H1 (cell line): ENCODE data around the gene LRRC8D. TPM values are rescaled to one million over a fixed set of nuclear protein-coding genes. Genes with fewer than 3 reads are reported as not detected.

Source experiments
- CTCF ChIA-PET: fragments of 300-600 bp; sonication (Branson Sonifier 250); formaldehyde crosslinking; loops from one replicate; lab custom pipeline; 2021; ENCODE audit not compliant: partially characterized antibody; lab: Charles Lee
- POLR2A ChIA-PET: fragments of 300-600 bp; sonication (Branson Sonifier 250); formaldehyde crosslinking; loops from one replicate; lab custom pipeline; 2021; ENCODE audit warnings: inconsistent platforms; ENCODE audit not compliant: partially characterized antibody; lab: Charles Lee
- DNase-seq, 2 experiments: peaks; one replicate each; pipeline versions ENCODE4 v3.0.0 to v3.0.0-alpha.2; 2010 to 2022; ENCODE audit warnings: low spot score in 2 of 2, low read depth in 1 of 2, mixed read lengths in 1 of 2
- FAIRE-seq: peaks from 2 replicates; lab custom pipeline; 2011; peaks lifted over from hg19 to GRCh38; lab: Jason Lieb, UNC
- H2AFZ ChIP-seq: 2 replicates; pipeline ENCODE4 v1.8.1; 2012; ENCODE audit warnings: low read length, inconsistent platforms
- H2AK5ac ChIP-seq: 2 replicates; pipeline ENCODE4 v1.6.1; 2013; ENCODE audit warnings: low read depth, low read length
- H2BK120ac ChIP-seq: replicated peaks from 2 replicates; pipeline ENCODE3; 2013; ENCODE audit warnings: low read depth, low read length, inconsistent platforms
- H2BK12ac ChIP-seq: 2 replicates; pipeline ENCODE4 v1.6.1; 2013; ENCODE audit warnings: low read depth, low read length
- H2BK15ac ChIP-seq: 2 replicates; pipeline ENCODE4 v1.6.1; 2013; ENCODE audit warnings: low read length
- H2BK20ac ChIP-seq: 2 replicates; pipeline ENCODE4 v1.6.1; 2013; ENCODE audit warnings: low read length
- H2BK5ac ChIP-seq: 2 replicates; pipeline ENCODE4 v1.6.1; 2013; ENCODE audit warnings: low read depth, low read length
- H3K14ac ChIP-seq: 2 replicates; pipeline ENCODE4 v1.6.1; 2013; ENCODE audit warnings: inconsistent platforms; ENCODE audit not compliant: insufficient read length
- H3K18ac ChIP-seq: 2 replicates; pipeline ENCODE4 v1.6.1; 2013; ENCODE audit warnings: low read length; ENCODE audit errors: extremely low read depth
- H3K23ac ChIP-seq: 2 replicates; pipeline ENCODE4 v1.6.1; 2013; ENCODE audit warnings: inconsistent platforms; ENCODE audit not compliant: insufficient read length
- H3K23me2 ChIP-seq: 2 replicates; pipeline ENCODE4 v1.6.1; 2013; ENCODE audit warnings: low read depth, low read length
- H3K27ac ChIP-seq: 2 replicates; pipeline ENCODE4 v1.6.1; 2011; ENCODE audit warnings: low read depth, low read length, inconsistent platforms
- H3K27me3 ChIP-seq, 4 experiments: replicated peaks in 1 of 4; 1 replicate in 1 of 4; 2 replicates in 3 of 4; pipeline versions ENCODE4 v1.6.1 to v1.8.1; 2011 to 2013; ENCODE audit warnings: low read length in 3 of 4, mild to moderate bottlenecking in 3 of 4, inconsistent platforms in 2 of 4, mixed read lengths in 2 of 4, moderate library complexity in 1 of 4; ENCODE audit not compliant: control insufficient read depth in 3 of 4, insufficient read depth in 3 of 4; ENCODE audit errors: extremely low read depth in 1 of 4
- H3K36me3 ChIP-seq, 4 experiments: 2 replicates each; pipeline versions ENCODE4 v1.6.1 to v1.8.1; 2011 to 2013; ENCODE audit warnings: mild to moderate bottlenecking in 4 of 4, low read length in 3 of 4, moderate library complexity in 2 of 4, control low read depth in 1 of 4, inconsistent platforms in 1 of 4; ENCODE audit not compliant: insufficient read depth in 4 of 4, control insufficient read depth in 2 of 4
- H3K4ac ChIP-seq: replicated peaks from 2 replicates; pipeline ENCODE3; 2013; ENCODE audit warnings: low read length, low read depth, mixed read lengths, inconsistent platforms; ENCODE audit not compliant: insufficient read length
- H3K4me1 ChIP-seq, 4 experiments: replicated peaks in 1 of 4; 1 replicate in 1 of 4; 2 replicates in 3 of 4; pipeline versions ENCODE4 v1.6.1 to v1.8.1; 2011 to 2013; ENCODE audit warnings: low read length in 3 of 4, inconsistent platforms in 2 of 4, mixed read lengths in 1 of 4; ENCODE audit not compliant: insufficient read depth in 4 of 4, control insufficient read depth in 3 of 4
- H3K4me2 ChIP-seq, 2 experiments: 2 replicates each; pipeline versions ENCODE4 v1.6.1 to v1.8.1; 2011 to 2013; ENCODE audit warnings: low read depth in 2 of 2, low read length in 2 of 2, control low read depth in 1 of 2, inconsistent platforms in 1 of 2, mild to moderate bottlenecking in 1 of 2; ENCODE audit not compliant: insufficient read depth in 1 of 2
- H3K4me3 ChIP-seq, 4 experiments: fragments of 200-600, 300-600 bp in 1 of 4; sonication (generic), shearing (Covaris generic), sonication (Bioruptor Twin) in 1 of 4; 2 replicates each; pipeline versions ENCODE4 v1.5.1 to v1.8.1; 2011 to 2016; ENCODE audit warnings: low read length in 4 of 4, low read depth in 3 of 4, control low read depth in 2 of 4, inconsistent platforms in 2 of 4, mild to moderate bottlenecking in 2 of 4, mixed read lengths in 1 of 4, moderate library complexity in 1 of 4; ENCODE audit not compliant: insufficient read depth in 2 of 4; ENCODE audit errors: extremely low read depth in 1 of 4
- H3K56ac ChIP-seq: replicated peaks from 2 replicates; pipeline ENCODE3; 2013; ENCODE audit warnings: low read depth, mild to moderate bottlenecking, mixed read lengths, low read length, inconsistent platforms; ENCODE audit not compliant: insufficient read length
- H3K79me1 ChIP-seq: 2 replicates; pipeline ENCODE4 v1.6.1; 2013; ENCODE audit warnings: low read depth, low read length, control low read depth
- H3K79me2 ChIP-seq, 2 experiments: 2 replicates each; pipeline versions ENCODE4 v1.6.1 to v1.8.1; 2012 to 2013; ENCODE audit warnings: low read length in 2 of 2, mild to moderate bottlenecking in 2 of 2, inconsistent platforms in 1 of 2; ENCODE audit not compliant: insufficient read depth in 2 of 2, control insufficient read depth in 1 of 2
- H3K9ac ChIP-seq, 4 experiments: replicated peaks in 1 of 4; 1 replicate in 1 of 4; 2 replicates in 3 of 4; pipeline versions ENCODE4 v1.6.1 to v1.8.1; 2011 to 2013; ENCODE audit warnings: low read depth in 3 of 4, low read length in 3 of 4, control low read depth in 2 of 4, mild to moderate bottlenecking in 2 of 4, moderate library complexity in 2 of 4, inconsistent platforms in 1 of 4; ENCODE audit errors: extremely low read depth in 1 of 4
- H3K9me3 ChIP-seq, 2 experiments: 2 replicates each; pipeline versions ENCODE4 v1.6.1 to v1.8.1; 2012 to 2013; ENCODE audit warnings: mild to moderate bottlenecking in 2 of 2, moderate library complexity in 2 of 2, control low read depth in 1 of 2, inconsistent platforms in 1 of 2, low read depth in 1 of 2, low read length in 1 of 2, mixed read lengths in 1 of 2; ENCODE audit not compliant: insufficient read depth in 2 of 2
- H4K20me1 ChIP-seq, 2 experiments: replicated peaks in 1 of 2; 2 replicates each; pipeline versions ENCODE3 to v1.8.1; 2011 to 2013; ENCODE audit warnings: inconsistent platforms in 2 of 2, low read length in 2 of 2, mild to moderate bottlenecking in 1 of 2; ENCODE audit not compliant: insufficient read depth in 2 of 2, control insufficient read depth in 1 of 2
- H4K5ac ChIP-seq: 2 replicates; pipeline ENCODE4 v1.6.1; 2013; ENCODE audit warnings: low read length, low read depth, mixed read lengths, inconsistent platforms; ENCODE audit not compliant: insufficient read length
- H4K8ac ChIP-seq: 2 replicates; pipeline ENCODE4 v1.8.0; 2013; ENCODE audit warnings: mild to moderate bottlenecking, moderate library complexity, low read length, inconsistent platforms; ENCODE audit not compliant: insufficient read depth; ENCODE audit errors: extremely low read depth
- H4K91ac ChIP-seq: replicated peaks from 2 replicates; pipeline ENCODE3; 2013; ENCODE audit warnings: low read length, mixed read lengths, inconsistent platforms; ENCODE audit not compliant: insufficient read length
- CHD1 ChIP-seq: IDR thresholded peaks from 2 replicates; pipeline ENCODE4 v1.6.1; 2012; ENCODE audit warnings: low read depth, low read length, improper control_type of control experiment
- EP300 ChIP-seq, 2 experiments: IDR thresholded peaks; 1 replicate in 1 of 2; 2 replicates in 1 of 2; pipeline ENCODE4 v1.6.1; 2011 to 2012; ENCODE audit warnings: low read depth in 2 of 2, low read length in 2 of 2, mild to moderate bottlenecking in 2 of 2, borderline replicate concordance in 1 of 2, inconsistent platforms in 1 of 2, moderate library complexity in 1 of 2
- FOSL1 ChIP-seq: IDR thresholded peaks from 2 replicates; pipeline ENCODE4 v1.6.1; 2011; ENCODE audit warnings: mild to moderate bottlenecking, low read depth, low read length, moderate library complexity; ENCODE audit not compliant: insufficient read depth
- GABPA ChIP-seq: IDR thresholded peaks from 2 replicates; pipeline ENCODE4 v1.6.1; 2011; ENCODE audit warnings: mild to moderate bottlenecking, low read length, moderate library complexity, borderline replicate concordance; ENCODE audit not compliant: insufficient read depth
- HDAC6 ChIP-seq: IDR thresholded peaks from one replicate; pipeline ENCODE4 v1.7.1; 2012; ENCODE audit warnings: low read depth, mild to moderate bottlenecking, inconsistent platforms, low read length, moderate library complexity
- MAFK ChIP-seq: IDR thresholded peaks from 2 replicates; pipeline ENCODE4 v1.6.1; 2012; ENCODE audit warnings: low read depth, mild to moderate bottlenecking, improper control_type of control experiment, low read length
- RBBP5 ChIP-seq: IDR thresholded peaks from 2 replicates; pipeline ENCODE4 v1.7.1; 2012; ENCODE audit warnings: low read depth, mild to moderate bottlenecking, inconsistent platforms, low read length, moderate library complexity, borderline replicate concordance
- RFX5 ChIP-seq: IDR thresholded peaks from 2 replicates; pipeline ENCODE4 v1.6.1; 2011; ENCODE audit warnings: low read depth, low read length, improper control_type of control experiment, borderline replicate concordance
- RXRA ChIP-seq: IDR thresholded peaks from 2 replicates; pipeline ENCODE4 v1.6.1; 2011; ENCODE audit warnings: low read depth, mild to moderate bottlenecking, low read length, moderate library complexity; ENCODE audit not compliant: insufficient read depth
- SAP30 ChIP-seq: fragments of 300-600 bp; sonication (generic); IDR thresholded peaks from 2 replicates; pipeline ENCODE4 v1.7.1; 2012; ENCODE audit warnings: low read length, moderate library complexity, mild to moderate bottlenecking, inconsistent platforms; ENCODE audit not compliant: insufficient read depth, insufficient replicate concordance
- SP1 ChIP-seq: IDR thresholded peaks from 2 replicates; pipeline ENCODE4 v1.6.1; 2011; ENCODE audit warnings: low read depth, low read length
- SRF ChIP-seq: IDR thresholded peaks from 2 replicates; pipeline ENCODE4 v1.6.1; 2011; ENCODE audit warnings: mild to moderate bottlenecking, low read depth, low read length, moderate library complexity
- TAF7 ChIP-seq: optimal IDR thresholded peaks from 2 replicates; pipeline ENCODE3; 2011; ENCODE audit warnings: low read depth, mild to moderate bottlenecking, inconsistent platforms, low read length, moderate library complexity, borderline replicate concordance
- TCF12 ChIP-seq: IDR thresholded peaks from 2 replicates; pipeline ENCODE4 v1.6.1; 2011; ENCODE audit warnings: low read depth, mild to moderate bottlenecking, low read length
- WGBS, 2 experiments: shearing (Covaris generic) in 1 of 2; methylation state at CpG; one replicate each; pipeline versions ENCODE4 v1.1.6 to v1.1.7; 2013 to 2015; ENCODE audit warnings: low lambda C conversion rate in 2 of 2, mixed read lengths in 2 of 2, inconsistent platforms in 1 of 2, low coverage in 1 of 2, missing lambda C conversion rate in 1 of 2; ENCODE audit not compliant: insufficient replicate concordance in 2 of 2, insufficient coverage in 1 of 2, insufficient read length in 1 of 2; ENCODE audit errors: extremely low coverage in 1 of 2, missing lambda C conversion rate in 1 of 2; 5-methylcytosine and 5-hydroxymethylcytosine counted together
- polyA plus RNA-seq, 7 experiments: library from polyadenylated mRNA; depleted of rRNA in 3 of 7; stranded (reverse) in 5 of 7; unstranded in 2 of 7; fragments of >200 nt in 5 of 7; fragments of 200-250 nt in 2 of 7; gene quantifications; 1 replicate in 5 of 7; 2 replicates in 1 of 7; 4 replicates in 1 of 7; pipeline versions ENCODE4 v1.2.1 to v1.2.3, GENCODE V29; 2011 to 2013; ENCODE audit warnings: missing spikeins in 2 of 7, mixed read lengths in 2 of 7
- total RNA-seq: library from RNA; stranded (reverse); fragmentation: NEBNext Ultra II Directional; extraction: Animal tissue kit (Norgen Biotek cat#: 25700); gene quantifications from 2 replicates; pipeline ENCODE4 v1.2.1, GENCODE V29; 2021

LRRC8D gene
- total and polyA plus RNA-seq, 2 of the 8 experiments (the other 6 are each of a cell fraction or from before 2014, with no cell fraction given) = 42.0 to 58.5 TPM

- Histone ChIP-seq H3K23ac (no peak overlapping the region), H3K4me3 (no peak overlapping the region), H3K23me2 (no peaks in the 10 kb centered on the region), H2BK15ac (no peak overlapping the region), H2BK120ac (no peak overlapping the region), H3K18ac (no peak overlapping the region), H3K14ac (no peak overlapping the region), H3K4me2 (no peak overlapping the region), H3K9ac (no peak overlapping the region), H3K36me3 (peaks cover 3 to 27% (median 15%) of the 10 kb centered on the region in 4 experiments; a peak in 5 of 8 replicates), H4K20me1 (no peaks in the 10 kb centered on the region), H3K27ac (no peak overlapping the region), H4K8ac (no peak overlapping the region), H3K27me3 (no peaks in the 10 kb centered on the region), H2BK5ac (no peak overlapping the region), H3K9me3 (peaks cover 0 to 4% of the 10 kb centered on the region in 2 experiments; a peak in 1 of 4 replicates), H4K5ac (no peak overlapping the region), H3K56ac (no peak overlapping the region), H2AFZ (no peak overlapping the region), H3K4me1 (peaks cover 2 to 31% (median 18%) of the 10 kb centered on the region in 4 experiments; a peak in 5 of 7 replicates), H3K4ac (no peak overlapping the region), H2AK5ac (no peak overlapping the region), H2BK12ac (no peak overlapping the region), H2BK20ac (no peak overlapping the region), H3K79me1 (no peaks in the 10 kb centered on the region), H3K79me2 (peaks cover 0 to 3% of the 10 kb centered on the region in 2 experiments; a peak in 1 of 4 replicates), H4K91ac (no peak overlapping the region)
- ChIA-PET POLR2A (interaction anchor here (2.1 kb wide), 1 partner anchor 9 kb away, joined by 7 read pairs; no protein-coding TSS in a partner anchor), CTCF (interaction anchor here (0.8 to 1.2 kb wide), 4 partner anchors 9 to 54 kb away, joined by 3 read pairs; no protein-coding TSS in a partner anchor)
- no peak for DNase-seq
- no peak for FAIRE-seq
- WGBS, 2 experiments = 86% methylated on average over 4 of the region's 4 CpGs; no CpG with 5 or more reads in 1 of the 2 experiments
- TF ChIP-seq RBBP5 (no peak), HDAC6 (no peak), RXRA (no peak), CHD1 (no peak), GABPA (no peak), MAFK (no peak), TCF12 (no peak), TAF7 (no peak), SP1 (no peak), RFX5 (no peak), SRF (no peak), FOSL1 (no peak), SAP30 (no peak), EP300 (IDR thresholded peaks at IDR 0.05; ENCODE audit: borderline replicate concordance in 1 of 2, low read depth in 2 of 2, low read length in 2 of 2) (no peak)
Measured at GRCh38 chr1:89935235-89935634, 114.4 kb downstream of the LRRC8D start.
